Neural cell (in vitro differentiated cells): ENCODE data around the gene PLXDC2. TPM values are rescaled to one million over a fixed set of nuclear protein-coding genes. Genes with fewer than 3 reads are reported as not detected.

Experiments
- H2AFZ ChIP-seq: fragments of 200-600, 300-800 bp; sonication (generic), shearing (Covaris generic); 2 replicates; pipeline ENCODE4 v1.6.0; 2014; ENCODE audit warnings: low read depth, mild to moderate bottlenecking, antibody characterized with exemption, low read length, moderate library complexity
- H3F3A ChIP-seq: fragments of 200-600 bp; shearing (Covaris generic); 2 replicates; pipeline ENCODE4 v1.6.1; 2016; ENCODE audit warnings: mild to moderate bottlenecking, moderate library complexity, mixed read lengths, antibody characterized with exemption, low read length; ENCODE audit not compliant: insufficient read depth, poor library complexity, severe bottlenecking
- H3K27ac ChIP-seq: fragments of 200-600, 300-800 bp; sonication (generic), shearing (Covaris generic); 2 replicates; pipeline ENCODE4 v1.5.1; 2014; ENCODE audit warnings: mild to moderate bottlenecking, low read length, moderate library complexity
- H3K27me3 ChIP-seq: fragments of 300-800, 200-600 bp; sonication (generic), shearing (Covaris generic); 2 replicates; pipeline ENCODE4 v1.6.0; 2014; ENCODE audit warnings: mild to moderate bottlenecking, low read depth, low read length, moderate library complexity; ENCODE audit not compliant: insufficient read depth
- H3K36me3 ChIP-seq: fragments of 300-800, 200-600 bp; sonication (generic), shearing (Covaris generic); 2 replicates; pipeline ENCODE4 v1.5.1; 2014; ENCODE audit warnings: mild to moderate bottlenecking, antibody characterized with exemption, low read length, moderate library complexity; ENCODE audit not compliant: insufficient read depth
- H3K4me2 ChIP-seq: fragments of 300-800, 200-600 bp; sonication (generic), shearing (Covaris generic); 2 replicates; pipeline ENCODE4 v1.6.0; 2014; ENCODE audit warnings: mild to moderate bottlenecking, low read length
- H3K4me3 ChIP-seq: fragments of 300-800, 200-600 bp; sonication (generic), shearing (Covaris generic); 2 replicates; pipeline ENCODE4 v1.5.1; 2014; ENCODE audit warnings: mild to moderate bottlenecking, low read length, moderate library complexity
- H3K79me2 ChIP-seq: fragments of 200-600 bp; shearing (Covaris generic); replicated peaks from 2 replicates; pipeline ENCODE4 v1.6.0; 2014; ENCODE audit warnings: mild to moderate bottlenecking, low read length, moderate library complexity; ENCODE audit not compliant: insufficient read depth
- H3K9ac ChIP-seq: fragments of 300-800, 200-600 bp; sonication (generic), shearing (Covaris generic); 2 replicates; pipeline ENCODE4 v1.6.1; 2016; ENCODE audit warnings: mild to moderate bottlenecking, low read length, mixed read lengths
- H3K9me2 ChIP-seq: fragments of 200-600 bp; shearing (Covaris generic); 2 replicates; pipeline ENCODE4 v1.6.1; 2016; ENCODE audit warnings: mild to moderate bottlenecking, low read length, mixed read lengths; ENCODE audit not compliant: insufficient read depth
- H3K9me3 ChIP-seq: fragments of 200-600, 300-800 bp; sonication (generic), shearing (Covaris generic); 2 replicates; pipeline ENCODE4 v1.6.1; 2016; ENCODE audit warnings: mild to moderate bottlenecking, mixed run types, low read length, moderate library complexity, mixed read lengths
- H4K20me1 ChIP-seq: fragments of 200-600 bp; shearing (Covaris generic); 2 replicates; pipeline ENCODE4 v1.6.1; 2016; ENCODE audit warnings: mild to moderate bottlenecking, mixed run types; ENCODE audit not compliant: insufficient read depth
- EP300 ChIP-seq: fragments of 450-650 bp; conservative IDR thresholded peaks from 2 replicates; pipeline ENCODE4 v1.6.1; 2014; ENCODE audit warnings: antibody characterized with exemption, mild to moderate bottlenecking, moderate library complexity; ENCODE audit not compliant: poor library complexity, severe bottlenecking
- EZH2 ChIP-seq: fragments of 200-600, 300-800 bp; shearing (Covaris generic), sonication (generic); IDR thresholded peaks from 2 replicates; pipeline ENCODE4 v1.6.1; 2014; ENCODE audit warnings: antibody characterized with exemption, low read length, borderline replicate concordance, mild to moderate bottlenecking; ENCODE audit not compliant: insufficient read depth, poor library complexity, severe bottlenecking
- MXI1 ChIP-seq: fragments of 450-650 bp; conservative IDR thresholded peaks from 2 replicates; pipeline ENCODE4 v1.6.1; 2014; ENCODE audit warnings: antibody characterized with exemption, mild to moderate bottlenecking; ENCODE audit not compliant: poor library complexity, severe bottlenecking
- POLR2AphosphoS5 ChIP-seq: IDR thresholded peaks from 2 replicates; pipeline ENCODE4 v1.6.1; 2012
- RAD21 ChIP-seq: fragments of 450-650 bp; conservative IDR thresholded peaks from 2 replicates; pipeline ENCODE4 v1.6.1; 2014; ENCODE audit warnings: antibody characterized with exemption, mild to moderate bottlenecking, moderate library complexity
- SMC3 ChIP-seq: fragments of 450-650 bp; conservative IDR thresholded peaks from 2 replicates; pipeline ENCODE4 v1.6.1; 2014; ENCODE audit warnings: antibody characterized with exemption, mild to moderate bottlenecking, moderate library complexity; ENCODE audit not compliant: poor library complexity
- TAF1 ChIP-seq: IDR thresholded peaks from 2 replicates; pipeline ENCODE4 v1.6.1; 2012; ENCODE audit warnings: low read depth
- polyA plus RNA-seq: library from polyadenylated mRNA; depleted of rRNA; stranded (reverse); fragments of >200 nt; gene quantifications from 2 replicates; pipeline ENCODE4 v1.2.3, GENCODE V29; 2014
- TF ChIP-seq, protein P1 (sequence below): fragments of 450-650 bp; IDR thresholded peaks from 2 replicates; pipeline ENCODE4 v1.5.1; 2014; ENCODE audit warnings: antibody characterized with exemption, mild to moderate bottlenecking, moderate library complexity; ENCODE audit not compliant: poor library complexity, severe bottlenecking
- TF ChIP-seq, protein P2 (sequence below): IDR thresholded peaks from 2 replicates; pipeline ENCODE4 v1.6.1; 2012; ENCODE audit warnings: borderline replicate concordance

Gene PLXDC2
- polyA plus RNA-seq, 1 donor from 2014 or later = 2.3 TPM

DNA sequence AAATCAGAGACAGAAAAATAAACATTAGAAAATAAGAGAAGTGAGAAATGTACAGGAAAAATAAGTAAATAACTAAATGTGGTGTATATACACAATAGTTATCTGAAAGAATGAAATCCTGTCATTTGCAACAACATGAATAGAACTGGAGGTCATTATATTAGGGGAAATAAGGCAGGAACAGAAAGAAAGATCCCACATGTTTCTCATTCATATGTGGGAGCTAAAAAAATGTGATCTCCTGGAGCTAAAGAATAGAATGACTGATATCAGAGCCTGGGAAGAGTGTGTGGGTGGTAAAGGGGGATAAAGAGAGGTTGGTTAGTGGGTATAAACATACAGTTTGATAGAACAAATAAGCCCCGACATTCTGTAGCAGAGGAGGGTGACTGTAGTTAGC lies 27.3 kb downstream of the PLXDC2 start:
- Histone ChIP-seq H3K4me2 (no peak overlapping the region), H3K36me3 (no peaks in the 10 kb centered on the region), H3F3A (no peaks in the 10 kb centered on the region), H3K9me2 (no peaks in the 10 kb centered on the region), H3K79me2 (no peaks in the 10 kb centered on the region), H3K9me3 (no peaks in the 10 kb centered on the region), H4K20me1 (no peaks in the 10 kb centered on the region), H3K4me3 (no peak overlapping the region), H3K9ac (no peak overlapping the region), H3K27me3 (no peaks in the 10 kb centered on the region), H3K27ac (no peak overlapping the region), H2AFZ (no peak overlapping the region)
- no peak for TF ChIP-seq EP300
- TF ChIP-seq, protein P1, sequence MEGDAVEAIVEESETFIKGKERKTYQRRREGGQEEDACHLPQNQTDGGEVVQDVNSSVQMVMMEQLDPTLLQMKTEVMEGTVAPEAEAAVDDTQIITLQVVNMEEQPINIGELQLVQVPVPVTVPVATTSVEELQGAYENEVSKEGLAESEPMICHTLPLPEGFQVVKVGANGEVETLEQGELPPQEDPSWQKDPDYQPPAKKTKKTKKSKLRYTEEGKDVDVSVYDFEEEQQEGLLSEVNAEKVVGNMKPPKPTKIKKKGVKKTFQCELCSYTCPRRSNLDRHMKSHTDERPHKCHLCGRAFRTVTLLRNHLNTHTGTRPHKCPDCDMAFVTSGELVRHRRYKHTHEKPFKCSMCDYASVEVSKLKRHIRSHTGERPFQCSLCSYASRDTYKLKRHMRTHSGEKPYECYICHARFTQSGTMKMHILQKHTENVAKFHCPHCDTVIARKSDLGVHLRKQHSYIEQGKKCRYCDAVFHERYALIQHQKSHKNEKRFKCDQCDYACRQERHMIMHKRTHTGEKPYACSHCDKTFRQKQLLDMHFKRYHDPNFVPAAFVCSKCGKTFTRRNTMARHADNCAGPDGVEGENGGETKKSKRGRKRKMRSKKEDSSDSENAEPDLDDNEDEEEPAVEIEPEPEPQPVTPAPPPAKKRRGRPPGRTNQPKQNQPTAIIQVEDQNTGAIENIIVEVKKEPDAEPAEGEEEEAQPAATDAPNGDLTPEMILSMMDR = no peak
- no peak for TF ChIP-seq POLR2AphosphoS5
- TF ChIP-seq EZH2 = no peak
- no peak for TF ChIP-seq TAF1
- no peak for TF ChIP-seq MXI1
- TF ChIP-seq, protein P2, sequence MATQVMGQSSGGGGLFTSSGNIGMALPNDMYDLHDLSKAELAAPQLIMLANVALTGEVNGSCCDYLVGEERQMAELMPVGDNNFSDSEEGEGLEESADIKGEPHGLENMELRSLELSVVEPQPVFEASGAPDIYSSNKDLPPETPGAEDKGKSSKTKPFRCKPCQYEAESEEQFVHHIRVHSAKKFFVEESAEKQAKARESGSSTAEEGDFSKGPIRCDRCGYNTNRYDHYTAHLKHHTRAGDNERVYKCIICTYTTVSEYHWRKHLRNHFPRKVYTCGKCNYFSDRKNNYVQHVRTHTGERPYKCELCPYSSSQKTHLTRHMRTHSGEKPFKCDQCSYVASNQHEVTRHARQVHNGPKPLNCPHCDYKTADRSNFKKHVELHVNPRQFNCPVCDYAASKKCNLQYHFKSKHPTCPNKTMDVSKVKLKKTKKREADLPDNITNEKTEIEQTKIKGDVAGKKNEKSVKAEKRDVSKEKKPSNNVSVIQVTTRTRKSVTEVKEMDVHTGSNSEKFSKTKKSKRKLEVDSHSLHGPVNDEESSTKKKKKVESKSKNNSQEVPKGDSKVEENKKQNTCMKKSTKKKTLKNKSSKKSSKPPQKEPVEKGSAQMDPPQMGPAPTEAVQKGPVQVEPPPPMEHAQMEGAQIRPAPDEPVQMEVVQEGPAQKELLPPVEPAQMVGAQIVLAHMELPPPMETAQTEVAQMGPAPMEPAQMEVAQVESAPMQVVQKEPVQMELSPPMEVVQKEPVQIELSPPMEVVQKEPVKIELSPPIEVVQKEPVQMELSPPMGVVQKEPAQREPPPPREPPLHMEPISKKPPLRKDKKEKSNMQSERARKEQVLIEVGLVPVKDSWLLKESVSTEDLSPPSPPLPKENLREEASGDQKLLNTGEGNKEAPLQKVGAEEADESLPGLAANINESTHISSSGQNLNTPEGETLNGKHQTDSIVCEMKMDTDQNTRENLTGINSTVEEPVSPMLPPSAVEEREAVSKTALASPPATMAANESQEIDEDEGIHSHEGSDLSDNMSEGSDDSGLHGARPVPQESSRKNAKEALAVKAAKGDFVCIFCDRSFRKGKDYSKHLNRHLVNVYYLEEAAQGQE = no peak
- no peak for TF ChIP-seq RAD21
- no peak for TF ChIP-seq SMC3

DNA sequence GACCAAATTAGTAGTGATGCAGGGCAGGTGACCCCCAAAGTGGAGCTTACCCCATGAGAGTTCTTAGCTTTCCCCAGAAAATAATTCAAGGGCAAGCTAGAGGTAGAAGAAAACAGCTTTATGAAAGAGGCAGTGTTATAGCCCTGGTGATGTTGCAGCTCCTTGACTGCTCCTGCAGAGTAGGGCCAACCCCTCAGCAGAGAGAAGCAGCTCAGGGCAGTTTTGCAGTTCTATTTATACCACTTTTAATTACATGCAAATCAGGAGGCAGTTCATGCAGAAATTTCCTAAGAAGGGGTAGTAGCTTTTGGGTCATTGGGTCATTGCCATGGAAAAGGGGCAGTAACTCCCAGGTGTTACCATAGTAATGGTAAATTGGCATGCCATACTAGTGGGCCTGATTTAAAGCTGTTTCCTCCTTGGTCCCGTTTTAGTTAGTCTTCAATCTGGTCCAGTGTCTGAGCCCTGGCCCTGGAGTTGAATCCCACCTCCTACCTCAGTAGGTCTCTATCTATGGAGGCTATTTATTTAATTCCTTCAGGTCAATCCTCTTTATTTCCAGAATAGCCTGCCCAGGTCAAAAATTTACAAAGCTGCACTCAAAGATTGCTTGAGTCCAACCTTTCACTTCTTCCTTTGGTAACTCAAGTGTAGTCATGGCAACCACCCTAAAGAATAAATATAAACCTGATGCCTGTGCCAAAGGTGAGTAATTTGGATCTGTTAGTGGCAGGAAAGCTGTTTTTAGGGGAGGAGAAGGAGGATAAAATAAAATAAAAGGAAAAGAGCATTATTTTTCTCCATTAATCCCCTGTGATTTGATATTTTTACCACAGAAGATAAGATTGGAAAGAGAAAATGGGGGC lies 29.5 kb downstream of the PLXDC2 start:
- Histone ChIP-seq H4K20me1 (no peaks in the 10 kb centered on the region), H3K27ac (no peak overlapping the region), H3F3A (no peaks in the 10 kb centered on the region), H3K4me2 (no peak overlapping the region), H2AFZ (no peak overlapping the region), H3K27me3 (no peaks in the 10 kb centered on the region), H3K4me3 (no peak overlapping the region), H3K9me2 (no peaks in the 10 kb centered on the region), H3K79me2 (no peaks in the 10 kb centered on the region), H3K9me3 (no peaks in the 10 kb centered on the region), H3K9ac (no peak overlapping the region), H3K36me3 (no peaks in the 10 kb centered on the region)
- no peak for TF ChIP-seq EZH2
- TF ChIP-seq TAF1 = no peak
- TF ChIP-seq SMC3 = no peak
- TF ChIP-seq, protein P1 = no peak
- TF ChIP-seq POLR2AphosphoS5 = no peak
- TF ChIP-seq, protein P2 = no peak
- no peak for TF ChIP-seq RAD21
- TF ChIP-seq MXI1 = no peak
